Activated CD8-positive, alpha-beta memory T cell treated with anti-CD3 and anti-CD28 coated beads for 4 hours (primary cell): Measurements from ENCODE around the gene TAF1D.
"Not testable (repeated sequence)": the region's sequence is repeated elsewhere in the genome, so short reads cannot be mapped to it uniquely, and the experiment has no call there.

ENCODE experiments used
- DNase-seq, 2 donors: peaks; one replicate each; pipeline ENCODE4 v3.0.0-alpha.2; 2020; ENCODE audit warnings: low read depth in 2 of 2

Gene TAF1D

DNA sequence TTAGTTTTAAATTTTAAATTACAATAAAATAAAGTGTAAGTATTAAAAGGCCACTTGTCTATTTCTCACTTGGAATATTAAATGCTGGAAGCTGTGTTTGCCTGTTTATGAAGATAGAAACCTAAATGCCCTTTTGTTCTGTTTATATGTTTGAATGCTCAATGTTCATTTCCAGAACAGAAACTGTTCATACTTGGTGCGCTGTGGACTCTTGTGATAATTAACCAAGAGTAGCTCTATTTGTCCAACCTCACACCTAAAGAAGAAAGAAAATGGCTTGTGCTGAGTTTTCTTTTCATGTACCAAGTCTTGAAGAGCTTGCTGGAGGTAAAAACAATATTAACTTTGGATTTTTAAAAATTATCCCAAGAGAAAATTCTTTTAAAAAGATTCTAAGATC, 5.8 kb upstream of the TAF1D start:
- DNase-seq, result no peak

DNA sequence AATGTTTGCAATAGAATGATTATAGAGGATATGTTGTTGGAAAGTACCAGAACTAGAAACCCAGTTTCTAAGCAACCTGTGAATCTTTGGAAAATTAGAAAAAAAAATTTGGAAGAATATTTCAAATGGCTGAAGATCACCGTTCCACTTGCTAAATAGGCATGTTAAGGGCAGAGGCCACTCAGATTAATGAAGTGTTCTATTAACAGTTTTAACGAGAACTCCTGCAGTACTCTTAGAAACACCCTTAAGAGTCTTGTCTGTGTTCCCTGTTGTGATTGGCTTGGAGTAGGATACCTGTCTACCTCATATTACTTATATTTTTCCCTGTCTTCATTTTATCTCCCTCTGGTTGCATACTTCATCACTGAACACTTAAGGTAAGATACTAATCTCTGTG, 4.8 kb upstream of the TAF1D start:
- DNase-seq, result no peak

DNA sequence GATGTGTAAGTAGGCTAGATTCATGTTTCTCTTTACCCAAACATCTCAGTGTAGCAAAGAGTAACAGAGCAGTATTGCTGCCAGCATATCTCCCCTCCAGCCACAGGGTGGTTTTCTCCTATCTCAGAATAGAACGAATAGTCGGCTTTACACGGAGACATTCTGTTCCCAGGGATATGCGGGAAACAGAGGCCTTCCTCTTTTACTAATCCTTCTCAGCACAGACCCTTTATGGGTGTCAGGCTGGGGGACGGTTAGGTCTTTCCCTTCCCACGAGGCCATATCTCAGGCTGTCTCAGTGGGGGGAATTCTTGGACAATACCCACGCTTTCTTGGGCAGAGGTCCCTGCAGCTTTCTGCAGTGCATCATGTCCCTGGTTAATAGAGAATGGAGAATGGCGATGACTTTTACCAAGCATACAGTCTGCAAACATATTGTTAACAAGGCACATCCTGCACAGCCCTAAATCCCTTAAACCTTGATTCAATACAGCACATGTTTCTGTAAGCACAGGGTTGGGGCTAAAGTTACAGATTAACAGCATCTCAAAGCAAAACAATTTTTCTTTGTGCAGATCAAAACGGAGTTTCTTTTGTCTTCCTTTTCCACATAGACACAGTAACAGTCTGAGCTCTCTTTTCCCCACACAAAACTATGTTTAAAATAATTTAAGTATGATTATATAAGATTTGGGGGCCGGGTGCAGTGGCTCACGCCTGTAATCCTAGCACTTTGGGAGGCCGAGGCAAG, 3.9 kb upstream of the TAF1D start:
- DNase-seq, result not testable (repeated sequence)

DNA sequence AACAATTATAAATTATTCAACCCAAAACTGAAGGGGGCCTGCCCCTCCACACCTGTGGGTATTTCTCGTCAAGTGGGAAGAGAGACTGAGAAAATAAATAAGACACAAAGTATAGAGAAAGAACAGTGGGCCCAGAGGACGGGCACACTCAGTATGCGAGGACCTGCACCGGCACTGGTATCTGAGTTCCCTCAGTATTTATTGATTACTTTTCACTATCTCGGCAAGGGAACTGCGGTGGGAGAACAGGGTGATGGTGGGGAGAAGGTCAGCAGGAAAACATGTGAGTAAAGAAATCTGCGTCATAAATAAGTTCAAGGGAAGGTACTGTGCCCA, 3.3 kb upstream of the TAF1D start:
- DNase-seq, result no peak

DNA sequence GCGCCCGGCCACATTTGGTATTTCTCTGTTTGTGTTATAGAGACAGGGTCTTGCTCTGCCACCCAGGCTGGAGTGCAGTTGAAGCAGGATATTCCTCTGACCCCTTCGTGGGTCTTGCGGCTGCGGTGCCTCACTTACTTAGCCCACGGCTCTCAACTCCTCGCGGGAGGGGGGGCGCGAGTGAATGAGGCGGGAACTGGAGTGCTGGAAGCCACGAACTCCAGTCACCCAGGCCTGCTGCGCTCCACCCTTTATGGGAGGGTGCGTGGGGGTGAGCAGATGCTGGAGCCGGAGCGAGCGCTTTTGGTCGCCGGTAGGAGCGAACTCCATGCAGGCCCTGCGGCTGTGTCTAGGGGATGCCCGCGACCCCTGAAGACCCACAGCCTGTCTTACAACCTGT, 2.0 kb upstream of the TAF1D start:
- no peak for DNase-seq

DNA sequence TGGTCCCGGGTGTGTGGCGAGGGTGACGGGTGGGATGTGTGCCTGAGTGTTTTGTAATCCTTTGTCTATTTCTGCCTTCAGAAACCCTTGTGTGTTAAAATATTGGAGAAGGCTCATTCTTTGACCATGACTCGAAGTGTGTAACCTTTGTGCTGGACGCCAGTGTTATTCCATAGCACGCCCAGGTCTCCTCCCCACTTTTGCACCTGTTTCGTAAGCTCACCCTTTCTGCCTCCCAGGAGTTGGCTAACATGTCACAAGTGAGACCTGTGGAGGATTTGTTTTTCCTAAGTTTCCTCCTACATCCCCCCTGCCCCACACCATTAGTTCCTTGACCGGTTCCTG, 559 bp upstream of the TAF1D start:
- DNase-seq, result no peak

DNA sequence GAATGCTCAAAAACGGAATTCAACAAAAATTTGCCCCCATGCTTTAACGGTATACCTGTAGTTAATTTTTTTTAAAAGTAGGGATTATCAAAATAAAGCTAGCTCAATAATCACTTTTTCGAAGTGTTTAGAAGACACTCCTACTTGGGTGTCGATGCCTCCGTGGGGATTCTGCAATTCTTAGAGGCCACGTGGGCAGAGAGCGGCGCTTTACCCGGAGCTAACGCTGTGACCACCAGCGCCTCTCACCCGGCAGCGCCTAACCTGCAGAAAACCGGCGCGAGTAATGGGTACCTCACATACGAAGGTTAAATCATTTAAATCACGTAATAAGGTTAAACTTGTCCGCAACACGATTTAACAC, 583 bp downstream of the TAF1D start:
- peak; percentile 38 to 53 for DNase-seq

DNA sequence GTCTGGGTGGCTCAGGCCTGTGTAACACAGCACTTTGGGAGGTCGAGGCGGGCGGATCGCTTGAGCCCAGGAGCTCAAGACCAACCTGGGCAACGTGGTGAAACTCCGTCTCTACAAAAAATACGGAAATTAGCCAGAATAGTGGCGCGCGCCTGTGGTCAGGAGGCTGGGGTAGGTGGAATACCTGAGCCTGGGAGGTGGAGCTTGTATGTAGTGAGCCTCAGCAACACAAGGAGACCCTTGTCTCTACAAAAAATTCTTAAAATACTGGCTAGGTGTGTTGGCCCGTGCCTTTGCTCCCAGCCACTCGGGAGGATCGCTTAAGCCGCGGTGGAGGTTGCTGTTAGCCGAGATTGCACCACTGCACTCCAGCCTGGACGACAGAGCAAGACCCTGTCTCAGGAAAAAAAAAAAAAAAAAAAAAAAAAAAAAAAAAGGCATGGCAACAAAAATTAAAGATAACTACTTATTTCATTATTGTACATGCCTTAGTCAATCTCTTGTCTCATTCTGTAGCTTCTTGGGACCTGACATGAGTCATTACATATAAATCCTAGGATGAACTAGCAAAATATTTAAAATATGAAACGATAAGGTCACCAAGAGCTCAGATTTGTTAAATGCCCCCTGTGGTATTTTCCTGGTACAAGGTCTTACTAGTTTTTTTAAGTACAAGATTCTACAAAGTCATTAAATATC, 1.1 kb downstream of the TAF1D start:
- DNase-seq, result no peak

DNA sequence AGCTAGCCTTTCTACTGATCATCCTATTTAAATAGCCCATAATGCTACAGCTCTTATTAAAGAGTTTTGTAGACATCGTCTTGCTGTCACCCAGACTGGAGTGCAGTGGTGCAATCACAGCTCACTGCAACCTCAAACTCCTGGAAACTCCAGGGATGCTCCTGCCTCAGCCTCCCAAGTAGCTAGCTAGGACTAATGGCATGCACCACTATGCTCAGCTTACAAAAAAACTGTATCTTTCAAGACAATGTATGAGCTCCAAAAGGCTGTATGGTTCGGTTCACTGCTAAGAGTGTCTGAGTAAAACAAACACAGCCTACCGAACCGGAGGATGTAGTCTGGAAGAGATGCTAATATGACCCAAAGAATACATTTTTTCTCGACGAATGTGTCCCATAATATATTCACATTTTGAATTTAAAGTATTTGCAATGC, 2.6 kb downstream of the TAF1D start:
- no peak for DNase-seq

DNA sequence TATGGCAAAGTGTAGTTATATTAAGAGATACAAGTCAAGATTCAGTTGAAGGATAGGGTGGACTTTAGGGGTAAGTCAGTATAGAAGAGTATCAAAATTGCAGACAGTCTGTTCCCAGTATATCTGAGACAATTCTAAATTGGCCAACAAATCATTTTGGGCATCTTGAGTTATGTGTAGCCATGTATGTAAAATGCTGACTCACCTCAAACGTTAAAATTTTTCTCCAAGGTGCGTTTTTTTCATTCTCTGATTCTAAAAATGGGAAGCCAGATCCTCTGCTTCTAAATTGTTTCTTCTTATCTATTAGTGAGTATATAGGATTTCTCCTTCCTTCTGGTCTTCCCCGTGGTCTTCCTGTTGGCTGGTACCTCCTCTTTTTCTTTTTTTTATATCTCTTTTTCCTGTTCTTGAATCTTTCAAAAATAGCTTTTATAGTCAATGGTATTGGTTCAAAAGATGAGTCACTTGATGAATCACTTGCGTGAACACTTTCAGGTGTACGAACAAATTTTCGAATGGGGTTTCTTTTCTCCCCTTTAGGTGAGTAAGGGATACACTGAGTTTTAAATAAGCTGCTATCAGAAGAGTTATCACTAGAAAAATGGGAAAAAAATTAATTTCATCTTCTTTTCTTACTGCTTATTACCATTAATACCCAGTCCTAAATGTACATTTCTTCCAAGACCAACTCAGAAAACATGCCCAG, 3.2 kb downstream of the TAF1D start:
- DNase-seq, result no peak

DNA sequence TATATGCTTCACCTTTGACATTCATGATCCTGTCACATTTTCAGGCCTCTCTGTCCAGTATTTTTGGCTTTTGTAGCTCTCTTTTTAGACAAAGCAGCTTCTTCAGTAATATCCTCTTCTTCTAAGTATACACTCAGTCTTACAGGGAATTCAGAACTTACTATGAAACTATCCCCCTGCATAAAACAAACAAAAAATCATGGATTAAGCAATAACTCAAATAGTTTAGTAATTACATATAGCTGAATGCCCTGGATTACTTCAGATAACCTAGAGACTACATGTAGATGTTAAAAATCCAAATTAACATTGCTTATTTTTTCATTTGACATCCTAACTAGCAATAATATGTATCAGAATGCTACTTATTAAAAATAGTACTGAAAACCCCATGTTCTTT, 5.2 kb downstream of the TAF1D start:
- DNase-seq, result no peak

DNA sequence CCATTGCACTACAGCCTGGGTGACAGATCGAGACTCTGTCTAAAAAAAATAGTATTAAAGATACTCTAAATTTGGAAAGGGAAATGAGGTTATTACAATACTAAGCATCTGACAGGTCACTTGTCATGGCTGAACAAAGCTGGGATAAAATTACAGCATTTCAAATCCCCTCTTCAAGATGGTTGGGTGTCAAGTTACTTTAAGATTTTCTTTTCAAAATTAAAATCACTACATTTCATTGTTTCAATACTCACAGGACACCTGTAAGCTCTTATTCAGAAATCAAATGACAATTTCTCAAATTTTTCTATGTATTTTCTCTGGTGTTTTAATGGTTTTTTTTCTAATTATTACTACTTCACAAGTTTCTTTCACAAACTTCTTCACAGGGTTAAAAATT, 5.7 kb downstream of the TAF1D start:
- no peak for DNase-seq

DNA sequence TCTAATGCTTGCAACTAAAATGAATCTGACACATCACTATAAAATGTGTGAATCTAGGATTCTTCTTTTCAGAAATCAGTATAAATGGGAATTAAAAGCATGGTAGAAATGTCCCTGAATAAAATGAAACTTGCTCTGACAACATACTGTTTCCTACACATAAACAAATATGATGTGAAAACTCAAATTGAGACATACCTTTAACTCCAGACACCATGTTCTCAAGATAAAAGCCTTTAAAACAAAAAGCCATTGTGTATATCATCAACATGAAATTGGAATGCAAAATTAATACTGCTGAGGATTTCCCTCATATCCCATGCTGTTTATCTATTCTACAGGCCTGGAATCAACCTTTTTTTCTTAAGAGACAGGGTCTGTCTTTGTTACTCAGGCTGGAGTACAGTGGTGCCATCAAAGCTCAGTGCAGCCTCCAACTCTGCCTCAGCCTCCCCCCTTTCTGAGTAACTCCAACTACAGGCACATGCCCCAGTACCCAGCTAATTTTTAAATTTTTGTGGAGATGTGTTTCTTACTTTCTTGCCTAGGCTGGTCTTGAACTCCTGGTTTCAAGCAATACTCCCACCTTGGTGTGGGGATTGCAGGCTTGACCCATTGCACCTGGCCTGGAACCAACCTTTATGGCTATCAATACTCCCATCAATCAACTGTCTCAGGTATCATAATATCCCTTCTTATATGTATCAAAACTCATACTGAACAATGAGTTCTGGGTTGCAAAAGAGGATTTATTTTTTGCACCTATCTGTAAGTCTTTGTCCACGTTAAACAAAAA, 6.7 kb downstream of the TAF1D start:
- DNase-seq, result no peak

DNA sequence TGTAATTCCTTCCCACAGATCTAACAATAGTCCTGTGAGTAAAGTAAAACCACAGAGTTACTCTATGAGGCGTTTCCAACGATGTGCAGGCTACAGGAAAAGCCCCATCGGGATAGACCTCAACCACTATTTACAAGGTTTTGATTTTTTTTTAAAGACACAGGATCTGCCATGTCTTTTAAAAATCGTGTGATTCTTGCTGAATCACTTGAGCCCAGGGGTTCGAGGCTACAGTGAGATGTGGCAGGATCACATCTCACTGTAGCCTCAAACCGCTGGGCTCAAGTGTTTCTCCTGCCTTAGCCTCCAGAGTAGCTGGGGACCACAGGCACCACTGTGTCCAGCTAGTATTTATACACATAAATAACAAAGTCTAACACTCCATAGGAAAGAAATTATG, 7.8 kb downstream of the TAF1D start:
- DNase-seq, result no peak

DNA sequence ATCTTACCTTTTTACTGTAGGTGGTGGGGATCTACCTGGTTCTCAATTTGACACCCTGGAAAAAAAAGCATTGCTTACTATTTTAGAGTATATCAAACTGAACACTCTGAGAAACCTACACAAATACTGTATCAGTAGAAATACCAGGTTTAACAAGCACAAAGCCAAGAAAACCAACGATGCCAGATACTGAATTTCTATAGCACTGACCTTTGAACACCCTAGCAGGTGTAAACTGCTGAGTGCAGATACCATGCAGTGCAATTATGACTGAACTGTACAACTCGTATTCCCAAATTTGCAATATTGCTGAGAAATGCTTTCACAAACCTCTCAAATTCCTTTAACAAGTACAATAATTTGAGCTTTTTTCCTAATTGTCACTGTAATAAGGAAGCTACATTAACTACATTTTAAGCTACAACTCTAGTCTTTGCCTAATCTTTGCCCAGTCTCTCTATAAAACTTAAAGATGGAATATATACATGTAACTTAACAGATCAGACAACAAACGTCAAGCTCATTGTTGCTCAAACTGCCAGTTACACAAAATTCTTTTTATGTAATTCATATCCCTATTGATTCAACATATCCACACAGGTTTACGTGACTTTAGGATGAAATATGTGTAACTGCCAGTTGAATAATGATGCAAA, 8.9 kb downstream of the TAF1D start:
- DNase-seq, result no peak

DNA sequence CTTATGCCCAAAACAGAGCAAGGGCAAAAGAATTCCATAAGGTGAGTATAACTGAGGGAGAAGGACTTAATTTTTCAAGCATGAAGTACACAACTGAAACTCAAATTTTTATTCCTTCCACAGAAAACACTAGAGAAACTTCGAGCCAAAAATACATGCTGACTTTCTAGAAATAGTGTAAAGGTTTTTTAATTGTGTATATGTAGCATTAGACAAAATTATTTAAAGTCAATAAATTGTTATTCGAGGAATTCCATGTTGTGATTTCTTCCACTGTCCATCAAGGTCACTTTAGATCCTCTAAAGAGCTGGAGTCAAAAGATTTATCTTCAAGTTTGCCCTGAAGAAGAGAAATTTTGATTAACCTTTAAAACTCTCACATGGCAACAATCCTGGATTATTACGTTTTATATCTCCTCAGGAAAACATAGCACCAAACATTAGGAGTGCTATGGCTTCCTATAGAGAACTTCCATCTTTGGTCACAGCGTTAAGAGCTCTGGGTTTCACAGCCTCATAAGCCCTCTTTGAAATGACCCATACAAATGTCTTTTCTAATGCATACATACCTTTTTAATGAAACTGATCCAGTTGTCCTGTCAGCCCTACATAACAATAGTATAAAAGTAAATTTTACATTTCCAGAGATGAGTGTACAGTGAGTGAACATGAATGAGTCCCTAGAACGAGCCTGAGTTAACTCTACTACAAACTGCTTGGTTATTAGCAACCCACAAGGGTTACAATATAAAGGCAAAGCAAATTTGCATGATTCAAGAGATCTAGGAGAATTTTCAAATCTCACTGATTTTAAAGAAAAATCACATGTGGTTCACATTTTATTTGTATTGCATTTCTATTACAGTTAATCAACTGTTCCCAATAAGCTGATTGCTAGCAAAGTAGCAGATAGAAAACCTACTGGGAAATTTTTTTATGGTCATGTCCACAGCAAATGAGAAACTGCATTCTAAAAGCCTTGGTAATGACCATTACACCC, 10.9 kb downstream of the TAF1D start:
- no peak for DNase-seq

DNA sequence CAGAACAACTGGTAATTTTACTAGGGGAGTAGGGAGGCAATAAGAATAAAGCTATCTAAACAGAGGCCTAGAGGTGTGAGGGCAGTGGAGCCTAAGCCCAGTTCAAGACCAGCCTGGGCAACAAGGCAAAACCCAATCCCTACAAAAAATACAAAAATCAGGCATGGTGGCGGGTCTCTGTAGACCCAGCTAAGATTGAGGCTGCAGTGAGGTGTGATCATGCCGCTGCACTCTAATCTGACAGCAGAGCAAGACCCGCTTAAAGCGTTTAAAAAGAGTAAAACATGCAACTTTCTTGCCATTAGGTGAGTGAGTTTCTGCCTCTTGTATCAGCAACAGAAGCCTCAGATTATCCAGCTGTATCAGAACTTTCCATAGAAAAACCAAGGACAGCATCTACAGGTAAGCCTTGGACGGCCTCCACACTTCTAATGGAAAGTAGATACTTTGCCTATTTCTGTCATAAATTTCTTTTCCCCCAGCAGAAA, 12.1 kb downstream of the TAF1D start:
- no peak for DNase-seq

DNA sequence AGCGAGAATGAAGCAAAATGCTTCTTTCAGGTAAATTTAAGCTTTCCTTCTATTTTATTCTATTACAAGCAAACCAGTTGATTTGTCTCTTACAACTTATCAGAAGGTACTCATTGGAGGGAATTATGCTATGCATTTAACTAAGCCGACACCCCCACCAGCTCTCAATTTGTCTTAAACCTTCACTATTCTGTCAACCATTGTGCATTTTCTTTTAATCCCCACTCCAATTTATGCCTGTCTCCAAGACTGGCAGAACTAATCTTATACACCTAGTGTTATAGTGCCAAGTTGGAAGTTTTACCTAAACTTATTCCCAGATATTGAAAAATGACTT, 12.5 kb downstream of the TAF1D start:
- DNase-seq, result no peak

DNA sequence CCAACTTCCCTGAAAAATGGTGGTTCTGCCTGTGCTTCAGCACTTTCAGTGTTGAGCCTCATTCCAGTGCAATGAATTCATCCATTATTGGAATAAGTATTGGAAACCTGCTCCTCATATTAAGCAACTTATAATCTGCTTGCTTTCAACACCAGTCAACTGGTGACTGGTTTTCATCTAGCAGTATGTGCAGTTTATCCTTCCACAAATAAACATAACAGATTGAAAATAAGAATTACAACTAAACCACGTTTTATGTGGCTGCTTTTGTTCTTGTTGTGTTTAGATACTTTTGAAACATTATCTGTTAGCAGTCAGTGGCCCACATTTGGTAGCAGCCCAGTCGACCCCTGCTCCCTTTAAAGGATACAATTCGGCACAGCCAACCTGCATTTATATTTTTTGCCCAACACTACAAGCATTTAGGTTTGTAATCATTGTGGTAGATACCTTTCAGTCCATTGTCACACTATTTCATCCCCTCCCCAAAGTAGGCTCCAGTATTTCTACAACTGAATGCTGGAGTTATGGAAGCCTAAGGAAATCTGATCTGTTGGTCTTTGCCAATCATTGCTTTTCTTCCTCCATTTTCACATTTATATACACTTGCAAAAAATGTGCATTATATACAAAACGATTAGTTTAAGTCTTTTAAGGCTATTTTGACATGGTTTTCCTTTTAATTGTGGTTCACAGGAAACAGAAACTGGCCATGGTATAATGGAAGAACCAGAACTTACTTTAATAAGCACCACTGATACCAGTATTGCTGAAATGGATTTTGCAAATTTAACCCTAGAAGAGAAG, 13.1 kb downstream of the TAF1D start:
- DNase-seq, result no peak

DNA sequence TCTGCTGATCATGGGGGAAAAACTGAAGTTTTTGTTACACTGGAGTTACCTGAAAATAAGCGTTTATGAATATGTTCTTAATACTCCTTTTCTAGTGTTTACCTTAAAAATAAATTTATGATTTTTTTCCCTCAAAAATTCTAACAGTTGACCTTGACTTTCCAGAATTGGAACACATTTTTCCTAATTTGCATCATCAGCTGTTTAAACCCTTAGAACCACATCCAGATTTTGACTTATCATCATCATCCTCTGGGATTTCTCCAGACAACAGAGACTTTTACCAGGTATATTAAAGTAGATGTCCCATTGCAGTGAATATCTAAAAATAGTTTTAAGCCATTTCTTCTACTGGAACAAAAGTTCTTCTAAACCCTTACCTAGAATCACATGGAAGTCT, 17.2 kb downstream of the TAF1D start:
- no peak for DNase-seq
